Heart left ventricle (tissue), 13 donors: Measurements from ENCODE around the gene PRDM7.

ENCODE experiments used
- CTCF ChIP-seq, 12 donors: fragments of 200-600 bp; sonication (generic) in 4 of 12; IDR thresholded peaks; one replicate each; pipeline versions ENCODE4 v1.5.0 to v1.8.0; 2018 to 2022; ENCODE audit warnings: antibody characterized with exemption in 12 of 12, mild to moderate bottlenecking in 5 of 12
- POLR2A ChIP-seq, 2 donors: fragments of 450-650 bp; IDR thresholded peaks; one replicate each; pipeline ENCODE4 v1.6.1; 2017; ENCODE audit warnings: antibody characterized with exemption in 2 of 2, mild to moderate bottlenecking in 2 of 2, moderate library complexity in 2 of 2
- donor health status: ischemic (EF 13 %, LVEDD 7.1; RV severe dilation, severe dysfunction).
- donor health status: DM: no; HTN: yes; CAD: no.
- donor health status: DM: no; HTN: no; CAD: no.
- donor health status: ischemic (EF 25% LVEDD 6.9; RV normal size, moderate dysfunction).
- donor health status: ischemic (EF 25% LVEDD 5.7; RV mildly dilated, moderate dysfunction).
- donor health status: ischemic (EF 35%, LVEDD 5.7; RV mildly dilated, moderate dysfunction).
- donor health status: nonischemic (EF 11% LVEDD 7.7; RV severe dilation, severe dysfunction).
- donor health status: DM: yes; HTN: yes; CAD: no.
- donor health status: PGD.
- donor health status: ischemic (EF 29% LVEDD 5.4; RV normal size, mild dysfunction).
- donor health status: nonischemic (EF 23%, LVEDD 6.1; RV moderate dilation, normal function).

GRCh38 chr16:90084215-90084950 is 7.3 kb upstream of the PRDM7 start:
- TF ChIP-seq CTCF (IDR thresholded peaks at IDR 0.05) = no peak
- no peak for TF ChIP-seq POLR2A (IDR thresholded peaks at IDR 0.05)
